Liver (tissue), 9 donors: Measurements from ENCODE around the gene USP14. TPM values are rescaled to one million over a fixed set of nuclear protein-coding genes. Genes with fewer than 3 reads are reported as not detected.

ENCODE experiments used
- DNase-seq: peaks from one replicate; pipeline ENCODE4 v3.0.0-alpha.2; 2017; ENCODE audit warnings: low spot score
- H3K27ac ChIP-seq, 2 donors: one replicate each; pipeline ENCODE4 v1.7.0; 2013; ENCODE audit warnings: inconsistent platforms in 2 of 2, low read length in 2 of 2, control low read depth in 1 of 2, low read depth in 1 of 2, mild to moderate bottlenecking in 1 of 2
- H3K27me3 ChIP-seq, 4 donors: one replicate each; pipeline versions ENCODE4 v1.6.1 to v1.7.0; 2013; ENCODE audit warnings: low read length in 3 of 4, inconsistent platforms in 1 of 4, mild to moderate bottlenecking in 1 of 4, moderate library complexity in 1 of 4; ENCODE audit not compliant: control insufficient read depth in 4 of 4, insufficient read depth in 4 of 4
- H3K36me3 ChIP-seq, 4 donors: one replicate each; pipeline versions ENCODE4 v1.6.1 to v1.7.0; 2013; ENCODE audit warnings: low read length in 3 of 4, mild to moderate bottlenecking in 3 of 4, low read depth in 1 of 4, moderate library complexity in 1 of 4; ENCODE audit not compliant: control insufficient read depth in 4 of 4, insufficient read depth in 3 of 4
- H3K4me1 ChIP-seq, 4 donors: one replicate each; pipeline versions ENCODE4 v1.6.1 to v1.7.0; 2013; ENCODE audit warnings: low read length in 3 of 4, mild to moderate bottlenecking in 3 of 4, moderate library complexity in 1 of 4; ENCODE audit not compliant: control insufficient read depth in 4 of 4, insufficient read depth in 4 of 4
- H3K4me3 ChIP-seq, 3 donors: one replicate each; pipeline versions ENCODE4 v1.6.1 to v1.7.0; 2013; ENCODE audit warnings: low read length in 3 of 3, control low read depth in 1 of 3, low read depth in 1 of 3, mild to moderate bottlenecking in 1 of 3
- H3K9ac ChIP-seq, 2 donors: one replicate each; pipeline ENCODE4 v1.7.0; 2013; ENCODE audit warnings: low read length in 2 of 2, mild to moderate bottlenecking in 2 of 2, moderate library complexity in 2 of 2, control low read depth in 1 of 2, low read depth in 1 of 2
- H3K9me3 ChIP-seq, 4 donors: one replicate each; pipeline versions ENCODE4 v1.6.1 to v1.7.0; 2013; ENCODE audit warnings: low read length in 3 of 4; ENCODE audit not compliant: control insufficient read depth in 4 of 4
- ATF3 ChIP-seq: IDR thresholded peaks from 2 replicates; pipeline ENCODE4 v1.6.1; 2016; ENCODE audit warnings: antibody characterized with exemption
- CTCF ChIP-seq: fragments of 150-350 bp; IDR thresholded peaks from 2 replicates; pipeline ENCODE4 v1.5.1; 2017; ENCODE audit warnings: improper control_type of control experiment, low read depth, low read length; ENCODE audit not compliant: missing input control
- EGR1 ChIP-seq, 2 donors: IDR thresholded peaks; 2 replicates each; pipeline ENCODE4 v1.6.1; 2016 to 2018; ENCODE audit warnings: antibody characterized with exemption in 2 of 2, low read depth in 2 of 2
- FOXA1 ChIP-seq: IDR thresholded peaks from 2 replicates; pipeline ENCODE4 v1.6.1; 2016; ENCODE audit warnings: antibody characterized with exemption
- GABPA ChIP-seq, 2 donors: IDR thresholded peaks in 1 of 2; conservative IDR thresholded peaks in 1 of 2; 2 replicates each; pipeline ENCODE4 v1.6.1; 2016; ENCODE audit warnings: antibody characterized with exemption in 2 of 2, mild to moderate bottlenecking in 1 of 2, moderate library complexity in 1 of 2
- HNF4A ChIP-seq, 2 donors: conservative IDR thresholded peaks; 2 replicates each; pipeline ENCODE4 v1.6.1; 2016; ENCODE audit warnings: antibody characterized with exemption in 2 of 2, mild to moderate bottlenecking in 2 of 2
- HNF4G ChIP-seq: IDR thresholded peaks from 2 replicates; pipeline ENCODE4 v1.6.1; 2016; ENCODE audit warnings: antibody characterized with exemption
- JUND ChIP-seq, 2 donors: IDR thresholded peaks; 2 replicates each; pipeline ENCODE4 v1.6.1; 2016; ENCODE audit warnings: antibody characterized with exemption in 2 of 2
- MAX ChIP-seq: IDR thresholded peaks from 2 replicates; pipeline ENCODE4 v1.6.1; 2016; ENCODE audit warnings: antibody characterized with exemption
- NR2F2 ChIP-seq: IDR thresholded peaks from 2 replicates; pipeline ENCODE4 v1.6.1; 2016; ENCODE audit warnings: antibody characterized with exemption
- RAD21 ChIP-seq, 2 donors: IDR thresholded peaks; 2 replicates each; pipeline ENCODE4 v1.6.1; 2016; ENCODE audit warnings: antibody characterized with exemption in 2 of 2, mild to moderate bottlenecking in 2 of 2
- REST ChIP-seq: IDR thresholded peaks from 2 replicates; pipeline ENCODE4 v1.6.1; 2016; ENCODE audit warnings: antibody characterized with exemption, mild to moderate bottlenecking
- SP1 ChIP-seq: IDR thresholded peaks from 2 replicates; pipeline ENCODE4 v1.6.1; 2018; ENCODE audit warnings: antibody characterized with exemption, mild to moderate bottlenecking
- ZBTB33 ChIP-seq: IDR thresholded peaks from 2 replicates; pipeline ENCODE4 v1.6.1; 2016; ENCODE audit warnings: antibody characterized with exemption
- WGBS: extraction: QIAGEN DNeasy Blood & Tissue Kit; methylation state at CpG from one replicate; pipeline ENCODE4 v1.1.7; 2013; 5-methylcytosine and 5-hydroxymethylcytosine counted together
- polyA plus RNA-seq, 2 donors: library from polyadenylated mRNA; stranded (reverse) in 1 of 2; unstranded in 1 of 2; fragments of 200-250 nt in 1 of 2; fragments of >200 nt in 1 of 2; fragmentation: Nextera tagmentation in 1 of 2; extraction: Ambion mirVana in 1 of 2; gene quantifications; one replicate each; pipeline versions ENCODE4 v1.2.1 to v1.2.3, GENCODE V29; 2013 to 2015
- total RNA-seq, 2 donors: library from RNA; depleted of rRNA; stranded (reverse); fragments of >200 nt; gene quantifications; one replicate each; pipeline ENCODE4 v1.2.3, GENCODE V29; 2014
- donor health status: healthy.
- donor health status: healthy.
- donor health status: healthy.
- donor health status: healthy.
- donor health status: healthy.

Gene USP14
- total and polyA plus RNA-seq, 4 donors: 16.2 to 28.3 (median 20.7) TPM

- H3K27me3 ChIP-seq: no peaks in the 10 kb centered on the region
- H3K36me3 ChIP-seq: peaks cover 0 to 14% (median 6%) of the 10 kb centered on the region in 4 donors
- 94% methylated on average over 11 of the region's 11 CpGs for WGBS
- H3K4me3 ChIP-seq: no peak overlapping the region
- no peak overlapping the region for H3K27ac ChIP-seq
- H3K9ac ChIP-seq: no peak overlapping the region
- no peak for DNase-seq
- peaks cover 5 to 20% (median 9%) of the 10 kb centered on the region in 4 donors for H3K4me1 ChIP-seq
- TF ChIP-seq REST: no peak
- no peak for TF ChIP-seq CTCF
- no peak for TF ChIP-seq FOXA1
- no peak for TF ChIP-seq HNF4A (conservative IDR thresholded peaks at IDR 0.05)
- no peak for TF ChIP-seq ZBTB33
- TF ChIP-seq GABPA (IDR thresholded peaks at IDR 0.05 in 1 of 2, conservative IDR thresholded peaks at IDR 0.05 in 1 of 2): no peak
- TF ChIP-seq ATF3: no peak
- TF ChIP-seq HNF4G: no peak
- no peak for TF ChIP-seq JUND (IDR thresholded peaks at IDR 0.05)
- TF ChIP-seq RAD21 (IDR thresholded peaks at IDR 0.05): no peak
- TF ChIP-seq NR2F2: no peak
- H3K9me3 ChIP-seq: no peaks in the 10 kb centered on the region
Measured at GRCh38 chr18:160831-161570, 2.6 kb downstream of the USP14 start.

GRCh38 chr18:172361-172760, 14.0 kb downstream of the USP14 start:
- H3K36me3 ChIP-seq: peaks cover 7 to 23% (median 17%) of the 10 kb centered on the region in 4 donors
- no peaks in the 10 kb centered on the region for H3K4me1 ChIP-seq
- no peaks in the 10 kb centered on the region for H3K27me3 ChIP-seq
- no peaks in the 10 kb centered on the region for H3K9me3 ChIP-seq
- H3K4me3 ChIP-seq: no peak overlapping the region
- no peak for DNase-seq
- no peak overlapping the region for H3K9ac ChIP-seq
- TF ChIP-seq EGR1 (IDR thresholded peaks at IDR 0.05; ENCODE audit: low read depth in 2 of 2) (no peak), NR2F2 (no peak), MAX (no peak), SP1 (no peak), ZBTB33 (no peak)
- H3K27ac ChIP-seq: no peak overlapping the region
- WGBS: 96% methylated on average over 5 of the region's 5 CpGs
